Placental epithelial cell (primary cell): Measurements from ENCODE around the gene LMBR1L. TPM values are rescaled to one million over a fixed set of nuclear protein-coding genes. Genes with fewer than 3 reads are reported as not detected.

Experiments used
- small RNA-seq: library from RNA; depleted of rRNA; stranded (forward); fragments of <200 nt; gene quantifications from one replicate; pipeline ENCODE3, GENCODE V24; 2012
- total RNA-seq: library from RNA; depleted of rRNA; stranded (reverse); fragments of >200 nt; gene quantifications from 2 replicates; pipeline ENCODE4 v1.2.3, GENCODE V29; 2012

Gene LMBR1L, protein sequence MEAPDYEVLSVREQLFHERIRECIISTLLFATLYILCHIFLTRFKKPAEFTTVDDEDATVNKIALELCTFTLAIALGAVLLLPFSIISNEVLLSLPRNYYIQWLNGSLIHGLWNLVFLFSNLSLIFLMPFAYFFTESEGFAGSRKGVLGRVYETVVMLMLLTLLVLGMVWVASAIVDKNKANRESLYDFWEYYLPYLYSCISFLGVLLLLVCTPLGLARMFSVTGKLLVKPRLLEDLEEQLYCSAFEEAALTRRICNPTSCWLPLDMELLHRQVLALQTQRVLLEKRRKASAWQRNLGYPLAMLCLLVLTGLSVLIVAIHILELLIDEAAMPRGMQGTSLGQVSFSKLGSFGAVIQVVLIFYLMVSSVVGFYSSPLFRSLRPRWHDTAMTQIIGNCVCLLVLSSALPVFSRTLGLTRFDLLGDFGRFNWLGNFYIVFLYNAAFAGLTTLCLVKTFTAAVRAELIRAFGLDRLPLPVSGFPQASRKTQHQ
- total RNA-seq, result 41.3 and 81.3 TPM in 2 replicates

DNA sequence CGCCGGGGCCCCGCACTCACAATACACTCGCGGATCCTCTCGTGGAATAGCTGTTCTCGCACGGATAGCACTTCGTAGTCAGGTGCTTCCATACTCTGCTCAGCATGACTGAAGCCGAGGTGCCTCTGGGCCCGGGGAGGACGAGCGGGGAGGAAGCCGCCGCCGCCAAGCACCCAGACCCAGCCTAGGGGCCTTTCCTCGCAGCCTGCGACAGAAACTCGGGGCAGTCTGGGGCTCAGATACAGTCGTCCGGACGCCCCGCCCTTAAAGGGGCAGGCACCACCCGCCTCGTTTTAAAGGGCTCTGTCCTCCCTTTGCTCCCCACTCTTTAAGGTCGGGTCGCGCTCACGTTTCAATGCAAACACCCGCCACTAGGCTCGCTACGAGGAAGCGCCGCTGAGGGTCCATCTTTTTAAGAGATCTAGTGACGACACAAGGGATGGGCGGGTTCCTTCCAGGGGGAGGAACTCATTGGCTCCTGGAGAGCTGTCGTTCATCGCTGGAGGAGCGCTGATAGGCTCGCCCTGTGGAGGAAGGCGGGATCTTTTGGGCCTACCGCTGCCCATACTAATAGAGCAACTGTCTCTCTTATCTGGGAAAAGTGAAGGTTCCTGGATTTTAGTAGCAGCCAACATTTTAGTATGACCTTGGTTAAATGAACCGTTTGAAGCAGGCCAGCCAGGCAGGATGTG is at the start of gene LMBR1L:
TSS of gene LMBR1L (minus strand) at position 384 of the 692 bp plus-strand sequence. CDS start at position 92, 292 bp downstream.

DNA sequence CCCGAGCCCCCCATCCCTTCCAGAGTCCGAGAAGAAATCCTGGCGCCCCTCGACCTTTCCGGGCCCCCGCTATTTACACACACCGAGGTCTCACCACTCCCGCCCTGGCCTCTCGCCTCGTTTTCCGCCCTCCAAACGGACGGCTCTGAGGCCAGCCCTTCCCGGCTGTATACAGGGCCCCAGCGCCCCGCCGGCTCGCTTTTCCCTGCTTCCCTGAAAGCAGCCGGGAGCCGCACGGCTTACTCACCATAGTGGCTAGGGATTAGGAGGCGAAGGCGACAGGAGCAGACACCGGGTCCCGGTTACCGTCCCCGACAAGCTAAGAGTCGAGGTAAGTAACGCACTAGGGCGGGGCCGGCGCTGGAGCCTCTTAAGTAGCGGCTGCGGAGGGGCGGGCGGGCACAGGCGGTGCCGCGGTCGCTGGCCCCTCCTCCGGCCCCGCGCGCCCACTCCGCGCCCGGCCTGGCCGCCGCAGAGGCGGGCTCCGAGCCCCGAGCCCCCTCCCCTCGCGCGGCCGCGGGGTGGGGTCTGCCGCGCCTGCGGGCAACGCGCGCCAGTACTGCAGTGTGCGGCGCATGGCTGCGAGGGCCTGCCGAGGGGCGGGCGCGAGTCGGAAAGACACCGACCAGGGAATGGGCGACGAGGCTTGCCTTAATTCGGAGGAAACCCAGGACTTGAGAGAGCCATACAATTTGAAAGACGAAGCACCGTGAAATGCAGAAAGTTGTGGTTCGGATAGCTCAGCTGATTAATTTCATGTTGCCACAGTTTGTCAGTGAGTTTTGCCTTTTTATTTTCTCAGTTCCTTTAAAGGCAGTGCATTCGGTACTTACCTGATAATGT is 20.6 kb upstream of the LMBR1L start, which contains the start of gene TUBA1B:
TSS of gene TUBA1B (minus strand) at position 345 of the 843 bp plus-strand sequence. CDS start at position 250, 95 bp downstream.

DNA sequence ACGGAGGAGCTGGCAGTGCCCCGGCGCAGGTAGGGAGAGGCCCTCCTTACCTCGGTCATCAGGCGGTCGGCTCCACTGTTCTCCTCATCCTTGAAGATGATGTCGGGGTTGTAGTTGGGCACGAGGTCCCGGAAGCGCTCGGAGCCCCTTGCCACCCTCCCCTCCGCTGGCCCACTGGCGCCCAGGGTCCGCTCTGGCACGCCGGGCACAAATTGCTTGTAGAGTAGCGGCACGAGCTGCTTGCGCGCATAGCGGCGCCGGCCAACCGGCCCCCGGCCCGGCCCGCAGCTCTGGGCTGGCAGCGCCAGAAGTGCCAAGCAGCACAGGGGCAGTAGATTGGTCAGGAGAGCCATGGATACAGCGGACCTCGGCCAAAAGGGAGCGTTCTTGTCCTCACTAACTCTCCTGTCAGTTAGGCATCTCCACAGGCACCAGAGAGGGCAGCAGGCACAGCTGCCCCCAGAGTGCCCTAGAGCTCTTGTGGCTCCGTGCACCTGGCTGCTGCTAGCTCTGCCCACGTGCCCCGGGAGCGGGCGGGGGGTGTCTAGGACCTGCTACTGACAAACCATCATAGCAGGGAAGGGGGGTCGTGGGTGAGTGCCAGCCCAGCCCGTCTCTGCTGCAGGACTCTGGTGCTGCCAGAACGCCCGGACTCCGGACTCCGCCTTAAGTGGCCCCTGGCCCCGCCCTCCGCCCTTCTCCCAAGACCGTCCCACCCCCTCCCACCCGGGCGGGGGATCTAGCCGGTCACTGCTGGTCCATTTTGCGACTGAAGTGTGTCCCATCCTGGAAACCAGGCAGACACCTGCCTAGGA is 16.3 kb downstream of the LMBR1L start, which contains the start of gene DHH:
TSS of gene DHH (minus strand) at position 642 of the 815 bp plus-strand sequence. CDS start at position 353, 289 bp downstream.

DNA sequence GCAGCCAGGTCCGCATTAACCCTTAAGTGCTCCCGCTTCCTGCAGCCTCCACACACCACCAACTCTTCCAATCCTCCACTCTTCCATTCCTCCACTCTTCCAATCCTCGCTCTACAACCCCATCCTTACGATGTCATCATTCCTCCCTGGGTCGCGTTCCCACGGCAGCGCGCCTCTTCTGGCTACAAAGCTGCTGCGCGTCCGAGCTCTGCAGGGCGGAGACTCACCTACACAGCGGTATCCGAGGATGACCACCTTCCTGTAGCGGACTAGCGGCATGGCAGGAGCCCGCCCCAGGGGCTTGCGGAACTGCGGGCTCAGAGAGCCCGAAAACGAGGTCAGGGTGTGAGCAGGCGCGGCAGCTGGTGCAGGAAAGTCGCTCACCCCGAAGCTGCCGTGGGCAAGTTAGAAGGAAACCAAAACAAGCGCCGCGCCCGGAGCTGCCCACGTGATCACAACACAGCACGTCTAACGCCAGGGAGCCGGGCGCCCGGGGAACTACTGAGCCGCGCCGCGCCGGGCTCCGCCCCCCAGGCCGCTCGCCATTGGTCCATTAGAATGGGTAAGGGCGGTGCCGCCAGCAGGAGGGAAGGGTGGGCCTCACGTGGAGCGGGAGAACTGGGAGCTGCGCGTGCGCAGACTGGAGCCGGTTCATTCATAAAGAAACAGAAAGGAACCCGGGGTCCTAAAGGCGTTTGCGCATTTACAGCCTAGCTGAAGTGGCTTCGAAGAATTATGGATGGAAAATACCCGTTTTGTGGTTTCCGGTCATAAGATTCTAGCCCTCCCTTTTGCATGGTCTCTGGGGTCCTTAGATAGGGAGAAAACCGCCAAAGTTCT is 40.9 kb downstream of the LMBR1L start, which contains the start of gene RHEBL1:
TSS of gene RHEBL1 (minus strand) at position 473 of the 840 bp plus-strand sequence. CDS start at position 279, 194 bp downstream.

DNA sequence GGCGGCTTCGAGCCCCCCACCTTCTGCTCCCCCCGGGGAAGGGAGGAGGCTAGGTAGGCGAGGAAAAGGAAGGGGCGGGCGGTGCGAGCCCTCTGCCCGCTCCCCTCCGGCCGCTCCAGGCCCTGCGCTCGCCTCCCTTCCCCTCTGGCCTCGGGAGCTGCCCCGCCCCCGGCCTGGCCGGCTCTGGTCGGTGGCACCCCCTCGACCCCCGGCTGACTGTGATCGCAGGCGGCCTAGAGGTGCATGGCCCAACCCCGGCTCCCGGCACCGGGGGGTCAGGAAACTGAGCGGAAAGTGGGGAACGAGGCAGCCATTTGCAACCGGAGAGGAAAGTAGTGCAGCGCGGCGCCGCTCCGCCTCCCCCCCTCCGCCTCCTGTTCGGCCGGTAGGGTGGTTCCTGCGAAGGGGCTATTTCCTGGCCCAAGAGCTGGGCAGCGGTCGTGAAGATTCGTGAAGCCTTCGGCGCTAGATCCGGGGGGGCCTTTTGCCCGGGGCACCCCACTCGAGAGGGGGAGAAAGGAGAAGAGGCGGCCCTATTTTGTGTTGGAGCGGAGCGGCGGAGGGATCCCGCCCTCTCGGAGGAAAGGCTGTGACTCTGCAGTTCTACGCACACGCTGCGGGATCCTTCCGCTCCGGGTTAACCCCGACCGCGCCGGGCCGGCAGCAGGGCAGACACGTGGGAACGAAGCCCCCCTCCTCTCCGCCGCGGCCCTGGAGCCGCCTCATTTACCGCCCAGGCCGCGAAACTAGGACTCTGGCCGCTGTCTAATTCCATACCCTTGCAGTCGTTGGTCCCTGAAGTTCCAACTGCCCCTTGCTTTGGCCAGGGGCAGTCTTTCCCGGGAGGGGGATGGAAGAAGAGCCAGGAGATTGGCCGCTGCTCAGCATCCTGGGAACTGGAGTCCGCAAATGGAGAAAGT is 50.1 kb downstream of the LMBR1L start, which contains the start of gene KMT2D:
TSS of gene KMT2D (minus strand) at position 558 of the 920 bp plus-strand sequence. CDS start 5,470 bp downstream, outside the sequence.

Small RNAs within 50 kb of the gene (small RNA-seq; reads per million reads assigned to genes)
- gene RF00019, result not detected

Other genes with a start within 250 kb of the LMBR1L start
- gene RND1, start 245.0 kb downstream of the LMBR1L start, total RNA-seq, result not detected in 2 replicates
- gene FKBP11, start 185.4 kb downstream of the LMBR1L start, total RNA-seq, result 34.1 and 47.1 TPM in 2 replicates
- 19.6 and 45.4 TPM in 2 replicates for gene ARF3, start 153.4 kb downstream of the LMBR1L start, total RNA-seq
- 0.22 and 0.39 TPM in 2 replicates for gene WNT10B, start 139.1 kb downstream of the LMBR1L start, total RNA-seq
- gene WNT1, start 132.5 kb downstream of the LMBR1L start, total RNA-seq, result 0.11 TPM in 1 of 2 replicates, not detected in the other
- gene DDN, start 111.5 kb downstream of the LMBR1L start, total RNA-seq, result under 0.01 and 0.22 TPM in 2 replicates
- gene PRKAG1, start 92.1 kb downstream of the LMBR1L start, total RNA-seq, result 72.2 and 74.6 TPM in 2 replicates
- gene KMT2D, start 50.1 kb downstream of the LMBR1L start, total RNA-seq, result 32.1 and 41.2 TPM in 2 replicates
- not detected in 2 replicates for gene RHEBL1, start 40.9 kb downstream of the LMBR1L start, total RNA-seq
- under 0.01 TPM in 1 of 2 replicates, not detected in the other for gene DHH, start 16.0 kb downstream of the LMBR1L start, total RNA-seq
- 451 and 3,354 TPM in 2 replicates for gene TUBA1B, start 20.5 kb upstream of the LMBR1L start, total RNA-seq
- 180 and 234 TPM in 2 replicates for gene TUBA1A, start 78.2 kb upstream of the LMBR1L start, total RNA-seq
- 221 and 908 TPM in 2 replicates for gene TUBA1C, start 154.2 kb upstream of the LMBR1L start, total RNA-seq
- not detected in 2 replicates for gene PRPH, start 184.3 kb upstream of the LMBR1L start, total RNA-seq
- gene TROAP, start 212.4 kb upstream of the LMBR1L start, total RNA-seq, result 2.7 and 7.6 TPM in 2 replicates
- gene C1QL4, start 226.3 kb upstream of the LMBR1L start, total RNA-seq, result not detected in 2 replicates
- under 0.01 and 0.79 TPM in 2 replicates for gene DNAJC22, start 236.0 kb upstream of the LMBR1L start, total RNA-seq